ENCODE measurements around the gene PCMT1. TPM values are rescaled to one million over a fixed set of nuclear protein-coding genes. Genes with fewer than 3 reads are reported as not detected.
"Not testable (repeated sequence)": the region's sequence is repeated elsewhere in the genome, so short reads cannot be mapped to it uniquely, and the experiment has no call there.

PCMT1 gene
- total RNA-seq, 6 experiments from 2014 or later, result 40.7 to 84.5 (median 47.7) TPM

GRCh38 chr6:149852180-149852579 is 102.6 kb downstream of the PCMT1 start:
- no peak overlapping the region for H3K4me3 ChIP-seq

GRCh38 chr6:149852881-149853280 is 103.3 kb downstream of the PCMT1 start:
- WGBS (ENCODE audit: insufficient coverage, low coverage, low lambda C conversion rate, missing lambda C conversion rate), result 86% methylated on average over 12 of the region's 12 CpGs
- intact Hi-C loops (cut with DNase I), result no loop called here
- H3K27ac ChIP-seq, result no peak overlapping the region
- no peak overlapping the region for H3K4me3 ChIP-seq
- H3K4me1 ChIP-seq, result no peaks in the 10 kb centered on the region
- no peak for ATAC-seq
- no peaks in the 10 kb centered on the region for H3K9me3 ChIP-seq
- TF ChIP-seq POLR2A (IDR thresholded peaks at IDR 0.05) (no peak), CTCF (IDR thresholded peaks at IDR 0.05) (no peak)
- no peak for DNase-seq
- no peaks in the 10 kb centered on the region for H3K36me3 ChIP-seq
- H3K27me3 ChIP-seq, result no peaks in the 10 kb centered on the region

More at GRCh38 chr6:149852180-149852579, 102.6 kb downstream of the PCMT1 start:
- WGBS (ENCODE audit: insufficient coverage, low coverage, low lambda C conversion rate, missing lambda C conversion rate), result 62% methylated on average over 6 of the region's 6 CpGs
- Histone ChIP-seq H3K27ac (no peak overlapping the region), H3K27me3 (no peaks in the 10 kb centered on the region), H3K4me1 (peaks cover 0 to 3% (median 1%) of the 10 kb centered on the region in 4 donors), H3K36me3 (no peaks in the 10 kb centered on the region), H3K9me3 (no peaks in the 10 kb centered on the region)
- peak in 3 of 4 donors; percentile 22 to 28 (median 23) for ATAC-seq
- TF ChIP-seq CTCF (IDR thresholded peaks at IDR 0.05) (no peak), POLR2A (IDR thresholded peaks at IDR 0.05) (no peak)
- intact Hi-C loops (cut with DNase I), result no loop called here
- DNase-seq, result no peak

GRCh38 chr6:149854017-149854416 is 104.5 kb downstream of the PCMT1 start:
- H3K4me3 ChIP-seq; H3K9me3 ChIP-seq; intact Hi-C loops (cut with DNase I); ATAC-seq; H3K27me3 ChIP-seq; H3K27ac ChIP-seq; H3K36me3 ChIP-seq; DNase-seq; H3K4me1 ChIP-seq: not testable (repeated sequence)
- WGBS (ENCODE audit: insufficient coverage, low coverage, low lambda C conversion rate, missing lambda C conversion rate), result 96% methylated on average over 4 of the region's 4 CpGs

GRCh38 chr6:149854532-149854931 is 105.0 kb downstream of the PCMT1 start:
- H3K9me3 ChIP-seq, result no peaks in the 10 kb centered on the region
- H3K27me3 ChIP-seq, result no peaks in the 10 kb centered on the region
- ATAC-seq, result no peak
- DNase-seq, result no peak
- no peaks in the 10 kb centered on the region for H3K36me3 ChIP-seq
- no peak overlapping the region for H3K4me3 ChIP-seq
- peaks cover 0 to 7% (median 1%) of the 10 kb centered on the region in 4 donors for H3K4me1 ChIP-seq
- TF ChIP-seq POLR2A (IDR thresholded peaks at IDR 0.05), result no peak
- no peak for TF ChIP-seq CTCF (IDR thresholded peaks at IDR 0.05)
- WGBS (ENCODE audit: insufficient coverage, low coverage, low lambda C conversion rate, missing lambda C conversion rate), result 69% methylated on average over 6 of the region's 6 CpGs
- H3K27ac ChIP-seq, result no peak overlapping the region
- intact Hi-C loops (cut with DNase I), result no loop called here

- 79% methylated on average over 5 of the region's 5 CpGs for WGBS (ENCODE audit: insufficient coverage, low coverage, low lambda C conversion rate, missing lambda C conversion rate)
- H3K4me3 ChIP-seq, result no peak overlapping the region
- no peak overlapping the region for H3K27ac ChIP-seq
- TF ChIP-seq CTCF (IDR thresholded peaks at IDR 0.05) (no peak), POLR2A (IDR thresholded peaks at IDR 0.05) (no peak)
- no peaks in the 10 kb centered on the region for H3K9me3 ChIP-seq
- H3K4me1 ChIP-seq, result peaks cover 0 to 8% (median 4%) of the 10 kb centered on the region in 4 donors
- intact Hi-C loops (cut with DNase I), result no loop called here
- no peaks in the 10 kb centered on the region for H3K27me3 ChIP-seq
- ATAC-seq (peak in 1 of 4 donors; percentile 25), DNase-seq (no peak)
- no peaks in the 10 kb centered on the region for H3K36me3 ChIP-seq
These were observed 105.6 kb downstream of the PCMT1 start for GRCh38 chr6:149855040-149855654.

All from right lobe of liver (tissue), 6 donors.